ENCODE measurements around the gene RPUSD3.

GRCh38 chr3:9820946-9821345, 22.9 kb downstream of the RPUSD3 start:
- TF ChIP-seq CTCF (IDR thresholded peaks at IDR 0.05) (no peak), POLR2A (IDR thresholded peaks at IDR 0.05) (no peak)

All from uterus (tissue), 2 donors.